GM18907 (cell line): Measurements from ENCODE around the gene TAGLN3.

Experiments
- ATAC-seq: cut with Tn5 transposase; IDR thresholded peaks from one replicate; pipeline ENCODE4 v1.9.1; 2021; ENCODE audit warnings: mild to moderate bottlenecking, moderate library complexity; ENCODE audit not compliant: unreplicated experiment

Gene TAGLN3

GRCh38 chr3:111998636-111999483 lies at the start of gene TAGLN3:
TSS of gene TAGLN3 (plus strand) at chr3:111998922. CDS start at chr3:111999423, 501 bp downstream.
- peak; percentile 69 for ATAC-seq

GRCh38 chr3:111949712-111950111 lies 49.0 kb upstream of the TAGLN3 start:
- ATAC-seq, result no peak

GRCh38 chr3:111951032-111951431 lies 47.7 kb upstream of the TAGLN3 start:
- ATAC-seq, result no peak

- ATAC-seq, result no peak
These were observed 46.6 kb upstream of the TAGLN3 start for GRCh38 chr3:111952086-111952485.

GRCh38 chr3:111952866-111953450 lies 45.8 kb upstream of the TAGLN3 start:
- ATAC-seq, result no peak

GRCh38 chr3:111954228-111954990 lies 44.3 kb upstream of the TAGLN3 start:
- ATAC-seq, result no peak

GRCh38 chr3:111955876-111956275 lies 42.8 kb upstream of the TAGLN3 start:
- no peak for ATAC-seq

- ATAC-seq, result no peak
These were observed 42.3 kb upstream of the TAGLN3 start for GRCh38 chr3:111956449-111956848.

- ATAC-seq, result no peak
These were observed 41.6 kb upstream of the TAGLN3 start for GRCh38 chr3:111956995-111957734.

GRCh38 chr3:111961461-111962164 lies 37.1 kb upstream of the TAGLN3 start:
- no peak for ATAC-seq

GRCh38 chr3:111963424-111963823 lies 35.3 kb upstream of the TAGLN3 start:
- no peak for ATAC-seq

GRCh38 chr3:111965484-111965883 lies 33.2 kb upstream of the TAGLN3 start:
- no peak for ATAC-seq

- ATAC-seq, result no peak
These were observed 31.7 kb upstream of the TAGLN3 start for GRCh38 chr3:111967068-111967467.

GRCh38 chr3:111967651-111968274 lies 31.0 kb upstream of the TAGLN3 start:
- peak; percentile 94 for ATAC-seq

- no peak for ATAC-seq
These were observed 30.2 kb upstream of the TAGLN3 start for GRCh38 chr3:111968319-111969054.

- ATAC-seq, result no peak
These were observed 28.3 kb upstream of the TAGLN3 start for GRCh38 chr3:111970376-111970775.

GRCh38 chr3:111971533-111972130 lies 27.1 kb upstream of the TAGLN3 start:
- ATAC-seq, result no peak

- ATAC-seq, result no peak
These were observed 25.8 kb upstream of the TAGLN3 start for GRCh38 chr3:111972891-111973290.

- no peak for ATAC-seq
These were observed 23.6 kb upstream of the TAGLN3 start for GRCh38 chr3:111975131-111975530.
